CD4-positive, alpha-beta T cell treated with Interleukin-15 for 4 hours (primary cell): Measurements from ENCODE around the gene RBM38.

Experiments used
- DNase-seq: peaks from one replicate; pipeline ENCODE4 v3.0.0-alpha.2; 2020; ENCODE audit warnings: low spot score

RBM38 gene

DNA sequence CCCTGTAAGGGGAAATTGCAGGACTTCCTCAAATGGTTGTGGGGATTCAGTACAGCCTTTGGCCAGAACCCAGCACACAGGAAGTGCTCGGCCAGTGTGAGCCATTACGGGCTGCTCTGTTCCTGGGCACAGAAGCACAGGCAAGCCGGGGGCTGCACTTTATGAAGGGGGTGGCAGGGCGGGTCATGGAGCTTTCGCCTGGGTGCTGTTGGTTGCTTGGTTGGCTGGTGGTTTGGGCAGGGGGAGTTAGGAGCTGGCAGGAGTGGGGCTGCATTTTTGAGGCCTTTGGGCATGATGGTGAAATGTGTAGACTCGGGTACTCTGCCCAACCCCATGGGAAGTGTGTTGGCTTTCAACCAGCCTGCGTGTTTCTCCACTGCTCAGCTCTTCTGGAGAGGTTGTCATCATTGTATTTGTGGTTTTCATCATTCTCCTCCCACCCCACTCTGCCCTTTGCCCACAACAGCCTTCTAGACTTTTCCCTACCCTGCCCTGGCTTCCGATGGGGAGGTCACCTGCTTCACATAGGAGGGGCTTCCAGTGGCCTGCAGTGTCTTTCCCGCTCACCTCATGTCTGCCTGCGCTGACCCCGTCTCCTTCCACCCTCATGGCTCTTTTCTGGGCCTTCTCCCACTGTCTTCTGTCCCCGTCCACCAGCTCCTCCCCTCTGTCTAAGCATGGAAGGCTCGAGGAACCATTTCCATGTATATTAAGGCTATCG is 16.1 kb upstream of the RBM38 start:
- no peak for DNase-seq

DNA sequence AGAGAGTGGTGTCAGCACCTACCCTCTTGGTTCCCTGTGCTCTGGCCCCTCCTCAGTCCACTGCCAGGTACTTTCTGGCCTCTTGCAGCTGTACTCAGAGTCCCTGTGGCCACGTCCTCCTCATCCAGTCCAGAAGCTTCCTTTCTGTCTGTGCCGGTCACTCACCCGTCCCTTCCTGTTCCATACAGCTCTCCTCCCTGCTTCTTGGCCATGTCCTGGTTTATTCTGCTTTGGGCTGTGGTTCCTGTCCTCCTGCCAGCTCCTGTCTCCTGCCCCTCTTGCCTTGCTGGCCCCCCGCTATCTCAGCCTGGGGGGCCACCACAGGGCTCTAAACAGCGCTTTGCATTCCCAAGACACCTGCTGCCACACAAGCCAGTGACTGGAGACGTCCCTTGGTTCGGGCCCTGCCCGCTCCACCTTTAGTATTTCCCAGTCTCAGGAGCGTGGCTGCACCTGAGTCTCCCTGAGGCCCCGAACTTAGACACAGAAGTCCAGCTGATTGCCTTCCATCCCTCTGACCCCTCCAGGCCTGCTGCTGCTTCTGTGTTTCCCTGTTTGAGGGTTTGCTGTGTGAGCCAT is 15.5 kb upstream of the RBM38 start:
- DNase-seq, result no peak

DNA sequence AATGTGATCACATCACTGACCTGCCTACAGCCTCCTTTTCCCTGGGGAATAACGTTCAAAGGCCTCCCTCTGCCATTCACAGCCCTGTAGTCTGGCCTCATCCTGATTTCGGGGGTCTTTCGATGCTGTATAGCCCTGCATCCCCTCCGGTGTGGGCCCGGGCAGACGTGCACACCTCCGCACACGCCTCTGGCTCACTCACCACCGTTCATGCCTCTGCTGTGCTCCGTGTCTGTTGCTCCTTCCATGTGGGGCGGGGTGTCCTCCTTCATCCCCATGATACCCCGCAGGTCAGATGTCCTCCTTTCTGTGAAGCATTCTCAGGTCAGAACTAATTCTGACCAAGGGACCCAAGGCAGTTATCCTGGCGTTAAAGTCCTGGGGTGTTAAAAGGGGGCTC is 13.8 kb upstream of the RBM38 start:
- no peak for DNase-seq

DNA sequence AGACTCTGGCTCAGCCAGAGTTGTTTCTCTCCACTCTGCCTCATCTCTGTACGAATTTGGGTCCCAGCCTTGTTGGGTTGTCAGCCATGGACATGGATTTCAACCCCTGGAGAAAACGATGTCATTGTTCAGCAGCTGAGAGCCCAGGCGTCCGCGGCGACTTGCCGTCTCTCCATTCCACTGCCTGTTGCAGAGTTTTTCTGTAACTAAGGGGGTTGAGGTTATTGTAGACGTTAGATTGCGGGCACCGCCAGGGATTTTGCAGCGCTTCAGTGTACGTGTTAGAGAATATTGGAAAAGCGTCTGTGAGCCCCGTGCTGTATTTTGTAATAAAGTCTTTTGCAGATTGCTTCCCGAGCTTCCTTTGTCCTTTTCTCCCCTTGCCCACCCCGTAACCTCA is 13.1 kb upstream of the RBM38 start:
- DNase-seq, result no peak

DNA sequence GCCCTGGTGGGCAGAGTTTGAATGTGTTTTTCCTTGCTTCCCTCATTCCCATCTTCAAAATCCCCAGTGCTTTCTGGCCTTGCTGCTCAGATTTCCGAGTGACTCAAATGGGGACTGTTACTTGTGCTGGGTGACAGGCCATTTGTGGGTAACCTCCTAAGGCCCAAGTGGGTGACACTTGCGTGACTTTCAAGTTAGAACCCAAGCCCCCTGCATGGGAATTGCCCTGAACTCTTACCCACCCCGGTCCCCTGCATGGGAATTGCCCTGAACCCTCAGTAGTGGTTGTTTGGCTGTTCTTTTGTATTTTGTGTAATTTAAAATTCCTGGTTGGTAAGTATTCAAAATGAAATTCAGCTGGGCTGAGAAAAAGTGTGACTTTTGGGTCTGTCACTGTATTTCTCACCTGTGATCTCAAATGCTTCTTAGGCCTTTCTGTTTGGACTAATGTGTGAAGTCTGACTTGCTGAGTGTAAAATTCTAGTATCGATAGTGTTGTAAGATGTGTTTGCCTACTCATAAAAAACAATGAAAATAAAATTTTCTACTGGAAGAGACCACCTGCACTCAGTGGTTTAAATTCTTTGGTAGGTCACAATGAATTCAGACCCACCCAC is 12.4 kb upstream of the RBM38 start:
- no peak for DNase-seq

DNA sequence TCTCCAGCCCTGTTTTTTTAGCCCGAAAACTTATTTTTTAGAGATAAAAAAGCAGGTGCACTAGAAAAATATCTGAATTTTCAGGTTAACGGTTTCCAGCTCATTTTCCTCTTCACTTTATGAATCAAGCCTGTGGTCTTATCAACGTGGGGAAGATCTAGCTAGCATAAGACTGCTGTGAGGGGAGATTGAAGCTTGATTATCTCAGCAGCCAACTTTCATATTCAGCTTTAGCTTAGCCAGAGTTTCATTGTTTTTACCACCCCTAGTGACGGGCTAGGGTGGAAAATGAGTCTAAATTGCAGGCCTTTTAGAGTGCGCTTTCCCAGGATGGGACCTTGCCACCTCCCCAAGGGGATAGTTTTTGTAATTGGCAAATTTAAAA is 11.9 kb upstream of the RBM38 start:
- no peak for DNase-seq

DNA sequence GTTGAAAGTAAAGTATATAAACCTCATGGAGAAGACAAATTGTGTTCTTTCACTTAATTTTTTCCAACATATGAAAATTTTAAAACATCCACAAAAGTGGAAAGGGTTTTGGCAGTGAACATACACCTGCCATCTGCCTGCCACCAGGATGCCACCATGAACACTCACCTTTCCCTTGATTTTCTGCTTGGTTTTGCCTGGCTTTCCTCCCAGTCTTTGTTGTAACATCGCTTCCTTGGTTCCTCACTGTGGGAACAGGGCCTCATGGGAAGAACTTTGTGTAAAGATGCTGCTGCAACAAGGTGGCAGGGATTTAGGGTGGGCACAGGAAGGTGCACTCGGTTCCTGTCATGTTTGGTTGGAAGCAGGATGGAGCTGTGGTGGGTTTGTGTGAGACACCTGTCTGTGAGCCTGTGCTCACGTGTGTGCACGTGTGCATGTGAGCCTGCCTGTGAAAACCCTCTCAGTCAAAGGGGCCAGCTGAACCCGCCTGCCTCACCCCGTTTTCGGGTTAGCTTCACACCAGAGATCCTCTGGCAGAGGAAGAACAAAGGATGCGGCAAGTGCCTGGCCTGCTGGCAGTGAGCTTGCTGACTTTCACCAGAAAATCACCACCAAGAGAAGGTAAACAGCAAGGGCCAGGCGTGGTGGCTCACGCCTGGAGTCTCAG is 11.0 kb upstream of the RBM38 start:
- DNase-seq, result no peak

DNA sequence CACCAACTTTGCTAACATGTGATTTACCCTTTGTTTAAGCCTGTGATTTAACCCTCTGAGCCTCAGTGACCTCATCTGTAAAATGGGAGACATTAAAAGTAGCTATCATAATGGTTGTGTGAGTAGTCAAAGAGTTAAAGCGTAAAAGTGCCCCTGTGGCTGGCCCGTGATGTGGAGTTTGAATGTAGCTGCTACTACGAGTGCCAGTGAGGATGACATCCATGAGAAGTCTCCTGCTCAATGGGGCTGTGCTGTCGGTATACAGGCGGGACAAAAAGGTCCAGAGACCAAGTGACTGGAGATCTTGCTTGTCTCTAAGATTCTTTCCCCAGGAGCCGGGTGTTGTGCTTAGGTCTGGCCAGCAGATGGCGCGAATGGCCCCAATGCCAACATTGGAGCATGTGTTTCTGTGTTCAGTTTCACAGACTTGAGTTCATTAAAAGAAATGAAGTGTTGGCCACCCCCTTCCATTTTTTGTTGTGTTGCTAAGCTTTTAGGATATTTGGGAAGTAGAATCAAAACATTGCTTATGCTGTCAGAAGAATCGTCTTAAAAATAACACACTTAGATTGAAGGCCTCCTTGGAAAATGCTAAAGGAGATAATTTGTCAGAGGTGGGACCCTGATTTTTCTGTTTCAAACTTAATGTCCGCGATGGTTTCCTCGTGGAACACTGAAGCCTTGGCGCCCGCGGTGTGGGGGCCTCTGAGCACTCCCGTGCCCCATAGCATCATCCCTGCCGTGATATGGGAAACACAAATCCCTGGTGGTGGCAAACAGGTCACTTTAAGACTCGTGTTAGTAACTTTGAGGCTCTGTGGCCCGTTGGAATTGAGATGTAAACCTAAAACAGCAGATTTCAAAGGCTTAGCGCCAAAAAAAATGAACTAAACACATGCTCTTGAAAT is 9.3 kb upstream of the RBM38 start:
- peak; percentile 87 for DNase-seq

DNA sequence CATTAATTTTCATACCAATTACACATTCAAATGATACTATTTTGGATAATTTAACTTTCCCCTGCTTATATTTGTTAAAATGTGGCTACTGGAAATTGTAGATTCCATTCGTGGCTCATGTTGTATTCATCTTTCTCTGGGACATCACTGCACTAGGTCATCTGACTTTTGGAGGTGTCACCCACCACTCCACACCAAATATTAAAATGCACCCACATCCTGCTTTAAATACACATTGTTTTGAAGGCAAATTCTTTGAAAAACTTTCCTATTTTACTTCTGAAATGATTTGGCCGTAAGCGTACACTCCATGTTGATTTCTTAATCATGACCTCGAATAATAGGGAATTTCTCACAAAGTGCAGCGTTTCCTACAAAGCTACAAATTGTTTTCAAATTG is 8.7 kb upstream of the RBM38 start:
- no peak for DNase-seq

DNA sequence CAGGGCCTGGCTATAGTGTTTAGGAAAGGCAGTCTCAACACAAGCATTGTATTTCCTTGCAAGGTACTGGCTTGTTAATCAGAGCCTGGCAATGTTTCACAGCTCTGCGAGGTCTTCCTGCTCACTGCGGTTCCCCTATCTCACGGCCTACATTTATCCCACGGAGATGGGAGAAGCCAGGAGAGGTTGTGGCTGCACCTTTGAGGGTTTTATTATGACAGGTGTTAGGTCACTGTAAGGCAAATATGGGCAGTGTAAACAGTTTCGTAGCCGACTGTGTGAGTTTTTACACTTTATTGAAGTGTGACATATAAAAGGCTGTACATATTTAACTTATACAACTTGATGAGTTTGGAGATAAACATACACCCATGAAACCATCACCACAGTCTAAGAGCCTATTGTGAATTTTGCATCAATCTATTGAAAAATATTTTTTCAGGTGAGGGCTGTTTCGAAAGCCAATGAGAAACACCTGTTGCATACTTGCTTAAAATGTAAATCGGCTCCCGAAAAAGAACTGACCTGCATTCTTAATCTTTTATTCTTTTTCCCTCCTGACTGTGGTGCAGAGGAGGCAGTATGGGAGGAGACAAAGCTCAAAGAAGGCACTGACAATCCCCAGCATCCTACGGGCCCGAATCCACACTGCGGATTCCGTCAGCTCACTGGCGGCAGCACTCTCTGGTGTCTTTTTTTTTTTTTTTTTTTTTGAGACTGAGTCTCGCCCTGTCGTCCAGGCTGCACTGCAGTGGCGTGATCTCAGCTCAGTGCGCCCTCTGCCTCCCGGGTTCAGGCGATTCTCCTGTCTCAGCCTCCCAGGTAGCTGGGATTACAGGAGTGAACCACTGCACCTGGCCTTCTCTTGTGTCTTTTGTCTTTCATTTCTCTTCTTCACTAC is 7.5 kb upstream of the RBM38 start:
- no peak for DNase-seq

DNA sequence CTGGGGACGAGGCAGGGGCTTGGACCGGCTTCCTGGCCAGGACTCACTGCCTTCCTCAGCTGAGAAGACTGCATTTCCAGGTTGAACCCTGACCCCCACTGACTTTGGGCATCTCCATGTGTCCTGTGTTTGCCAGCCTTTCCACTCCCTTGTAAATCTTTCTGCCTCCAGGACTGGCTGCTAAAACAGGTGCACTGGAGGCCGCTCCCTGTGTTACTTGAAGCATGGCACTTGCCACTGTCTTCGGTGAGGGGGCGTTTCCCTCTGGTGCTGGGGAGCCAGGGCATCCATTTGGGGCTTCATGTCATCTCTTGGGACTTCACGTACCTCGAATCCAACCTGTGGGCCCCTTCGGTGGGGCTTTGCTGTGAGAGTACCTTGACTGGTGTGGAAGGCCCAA is 6.7 kb upstream of the RBM38 start:
- no peak for DNase-seq

DNA sequence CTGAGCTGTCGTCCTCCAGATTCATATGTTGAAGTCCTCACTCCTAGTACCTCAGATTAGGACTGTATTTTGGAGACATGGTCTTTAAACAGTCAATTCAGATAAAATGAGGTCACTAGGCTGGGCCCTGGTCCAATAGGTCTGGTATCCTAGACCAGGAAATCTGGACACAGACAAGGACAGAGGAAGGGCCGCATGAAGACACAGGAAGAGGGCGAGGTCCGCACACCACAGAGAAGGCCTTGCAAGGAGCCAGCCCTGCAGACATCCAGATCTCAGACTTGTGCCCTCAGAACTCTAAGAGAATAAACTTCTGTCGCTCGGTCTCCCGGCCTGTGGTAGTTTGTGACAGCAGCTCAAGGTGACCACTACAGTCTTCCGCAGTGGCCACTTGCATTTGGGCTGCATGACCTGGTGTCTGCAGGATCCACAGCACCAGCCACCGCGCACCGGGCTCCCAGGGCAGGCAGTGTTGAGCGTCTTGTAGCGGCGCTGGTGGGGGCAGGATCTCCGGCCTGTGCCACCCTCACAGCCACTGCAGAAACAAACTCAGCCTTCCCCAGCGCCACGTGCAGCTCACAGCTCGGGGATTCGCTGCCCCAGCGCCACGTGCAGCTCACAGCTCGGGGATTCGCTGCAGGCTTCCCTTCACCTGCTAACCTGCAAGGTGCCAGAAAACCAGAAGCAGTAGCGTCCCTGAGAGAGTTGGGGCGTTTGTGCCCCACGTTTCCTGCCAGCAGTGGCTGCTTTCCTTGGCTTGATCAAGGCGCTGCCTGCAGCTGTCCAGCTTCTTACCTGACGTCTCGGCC is 6.0 kb upstream of the RBM38 start:
- no peak for DNase-seq

DNA sequence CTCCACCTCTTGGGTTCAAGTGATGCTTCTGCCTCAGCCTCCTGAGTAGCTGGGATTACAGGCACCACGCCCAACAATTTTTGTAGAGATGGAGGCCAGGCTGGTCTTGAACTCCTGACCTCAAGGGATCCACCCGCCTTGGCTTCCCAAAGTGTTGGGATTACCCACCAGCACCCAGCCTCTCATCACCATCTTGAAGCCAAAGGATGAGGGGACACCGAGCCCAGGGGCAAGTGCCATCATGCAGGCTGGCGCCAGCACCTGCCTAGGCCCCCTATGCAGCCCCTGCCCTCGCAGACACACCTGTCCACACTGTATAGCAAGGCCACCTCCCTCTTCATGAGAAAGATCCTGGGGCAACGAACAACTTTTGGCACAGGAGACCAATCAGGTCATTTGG is 5.3 kb upstream of the RBM38 start:
- DNase-seq, result no peak

DNA sequence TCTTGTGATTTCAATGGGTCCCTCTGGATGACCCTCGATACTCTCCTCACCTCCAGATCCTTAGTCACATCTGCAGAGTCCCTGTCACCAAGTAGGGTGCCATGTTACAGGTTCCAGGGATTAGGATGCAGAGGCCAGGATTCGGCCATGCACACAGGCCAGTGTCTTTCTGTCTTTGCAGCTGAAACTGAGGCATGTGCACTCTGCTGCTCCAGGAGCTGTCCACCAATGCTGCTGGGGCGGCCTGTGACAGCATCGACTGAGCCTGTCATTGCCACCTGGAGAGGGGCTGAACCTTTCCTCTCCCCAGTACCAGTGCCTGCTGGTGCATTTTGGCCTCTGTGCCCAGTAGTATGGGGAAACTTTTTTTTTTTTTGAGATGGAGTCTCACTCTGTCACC is 4.4 kb upstream of the RBM38 start:
- no peak for DNase-seq

DNA sequence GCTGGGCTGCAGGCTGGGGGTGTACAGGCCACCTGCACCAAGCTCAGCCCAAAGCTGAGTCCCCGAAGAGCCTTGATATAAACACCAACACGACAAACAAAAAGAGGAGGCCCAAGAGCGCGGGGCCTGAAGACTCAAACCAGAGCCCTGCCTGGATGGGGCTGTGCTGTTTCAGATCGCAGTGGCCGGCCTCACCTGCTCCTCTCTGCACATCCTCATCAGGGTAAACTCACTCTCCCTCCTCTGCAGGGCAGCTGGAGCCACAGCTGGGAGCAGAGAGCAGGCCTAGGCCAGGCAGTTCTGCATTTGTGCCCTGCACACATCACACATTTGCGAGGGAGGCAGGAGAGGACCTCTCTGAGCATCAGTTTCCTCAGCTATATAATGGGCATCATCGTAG is 3.7 kb upstream of the RBM38 start:
- DNase-seq, result no peak

DNA sequence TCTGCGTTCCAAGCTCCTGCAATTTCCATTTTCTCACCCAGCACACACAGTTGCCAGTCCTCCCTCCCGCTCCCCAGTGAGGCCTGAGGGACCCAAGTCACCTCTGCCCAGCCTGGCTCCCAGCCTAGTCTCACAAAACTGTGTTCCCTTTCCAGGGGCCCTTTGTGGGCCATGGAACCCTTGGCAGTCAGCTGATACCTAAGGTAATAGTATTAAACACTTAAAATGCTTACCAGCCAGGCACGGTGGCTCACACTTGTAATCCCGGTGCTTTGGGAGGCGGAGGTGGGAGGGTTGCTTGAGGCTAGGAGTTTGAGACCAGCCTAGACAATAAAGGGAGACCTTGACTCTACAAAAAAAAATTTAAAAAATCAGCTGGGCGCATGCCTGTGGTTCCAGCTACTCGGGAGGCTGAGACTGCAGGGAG is 3.2 kb upstream of the RBM38 start:
- no peak for DNase-seq

DNA sequence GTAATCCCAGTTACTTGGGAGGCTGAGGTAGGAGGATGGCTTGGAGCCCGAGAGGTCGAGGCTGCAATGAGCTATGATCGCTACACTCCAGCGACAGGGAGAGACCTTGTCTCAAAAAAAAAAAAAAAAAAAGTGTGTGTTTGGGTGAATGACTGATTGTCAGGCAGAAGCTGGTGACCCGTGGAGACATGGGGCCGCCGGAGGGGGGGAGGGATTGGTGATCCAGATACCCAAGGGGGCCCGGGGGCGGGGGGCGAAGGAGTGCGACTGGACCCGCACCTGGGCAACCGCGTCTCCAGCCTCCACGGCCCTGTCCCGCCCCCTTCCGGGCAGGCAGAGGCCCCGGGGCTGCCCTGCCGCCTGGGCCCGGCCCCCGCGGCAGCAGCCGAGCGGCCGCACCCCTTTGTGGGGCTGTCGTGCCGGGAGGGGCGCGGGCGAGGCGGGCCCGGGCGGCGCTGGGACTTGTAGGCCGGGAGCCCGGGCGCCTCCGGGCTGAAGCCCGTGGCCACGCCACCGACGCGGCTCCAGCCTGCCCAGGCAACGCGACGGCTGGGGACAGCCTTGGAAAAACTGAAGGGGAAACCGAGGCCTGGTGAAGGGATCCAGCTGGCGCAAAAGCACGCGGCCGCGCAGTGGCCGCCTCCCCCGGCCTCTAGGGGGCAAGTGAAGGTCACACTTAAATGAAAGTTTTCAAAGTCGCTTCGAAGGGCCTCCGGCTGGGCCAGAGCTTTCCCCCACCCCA is 2.1 kb upstream of the RBM38 start:
- DNase-seq, result peak; percentile 54

DNA sequence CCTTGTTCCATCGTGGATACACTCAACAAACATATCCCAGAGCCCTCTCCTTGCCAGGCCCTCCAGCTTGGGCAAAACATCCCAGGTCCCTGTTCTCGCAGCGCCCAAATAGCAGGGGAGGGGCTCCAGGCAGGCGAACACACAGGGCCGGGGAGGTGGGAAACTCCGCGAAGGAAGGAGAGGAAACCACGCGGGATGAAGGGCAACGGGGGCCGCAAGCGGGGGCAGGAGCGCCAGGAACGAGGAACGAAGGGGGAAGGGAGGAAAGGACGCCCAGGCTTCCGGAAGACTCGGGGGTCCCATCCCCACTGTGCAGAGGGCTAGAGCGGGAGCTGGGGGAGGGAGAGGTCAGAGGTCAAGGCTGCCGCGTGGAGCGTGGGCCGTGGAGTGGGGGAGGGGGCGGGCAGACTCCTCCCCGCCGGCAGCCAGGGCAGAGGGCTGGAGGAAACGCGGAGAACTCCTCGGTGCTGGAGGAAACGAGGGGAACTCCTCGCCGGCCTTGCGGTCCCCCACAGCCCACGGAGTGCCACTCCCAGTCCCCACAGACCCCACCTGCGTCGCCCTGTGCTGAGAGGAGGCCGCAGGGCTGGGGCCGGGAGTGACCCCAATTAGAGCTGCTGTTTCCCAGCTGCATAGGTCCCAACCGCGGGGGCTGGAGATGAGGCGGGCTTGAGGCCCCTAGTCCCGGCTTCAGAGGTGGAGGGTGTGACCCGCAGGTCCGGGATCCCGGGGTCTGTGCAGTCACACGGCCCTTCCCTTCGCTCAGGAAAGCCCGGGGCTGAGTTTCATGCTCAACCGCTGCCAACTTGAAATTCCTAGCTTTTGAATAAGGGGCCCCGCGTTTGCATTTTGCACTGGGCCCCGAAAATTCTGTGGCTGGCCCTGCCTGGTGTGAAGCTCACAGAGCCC is 1.2 kb upstream of the RBM38 start:
- DNase-seq, result peak; percentile 41
